ENCODE results near the gene CARS2. TPM values are rescaled to one million over a fixed set of nuclear protein-coding genes. Genes with fewer than 3 reads are reported as not detected.

Gene CARS2
- total RNA-seq, 1 experiment from 2014 or later, result 70.9 TPM

DNA sequence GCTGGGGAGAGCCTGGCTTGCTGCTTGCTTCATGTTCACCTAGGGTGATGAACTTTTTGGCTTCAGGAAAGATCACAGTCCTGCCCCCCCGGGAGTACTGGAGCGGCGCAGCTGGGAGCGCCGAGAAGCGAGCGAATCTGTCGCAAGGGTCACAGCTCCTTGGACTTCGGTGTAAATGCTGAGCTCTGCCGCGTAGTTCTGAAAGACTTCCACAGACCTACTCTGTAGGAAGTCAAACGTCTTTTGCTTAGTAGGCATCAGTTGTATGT lies 10.3 kb upstream of the CARS2 start:
- H3K4me1 ChIP-seq (ENCODE audit: insufficient read depth, low read length), result peaks cover 8% of the 10 kb centered on the region
- no TSS peak for BruUV-seq (replicated peaks)
- no peaks in the 10 kb centered on the region for H3K9me3 ChIP-seq (ENCODE audit: low read length)
- H2AFZ ChIP-seq (ENCODE audit: low read length), result peak overlapping the region; percentile 81
- intact Hi-C loops (cut with micrococcal nuclease), result no loop called here
- peak; percentile 40 for DNase-seq
- no peaks in the 10 kb centered on the region for H3F3A ChIP-seq (ENCODE audit: low read length, unreplicated experiment)
- ChIA-PET CTCF (interaction anchor here (0.7 kb wide), 1 partner anchor 261 kb away, joined by 3 read pairs; no protein-coding TSS in a partner anchor), POLR2A (ENCODE audit: unreplicated experiment) (no interaction called here)
- TF ChIP-seq EZH2 (IDR thresholded peaks at IDR 0.05; ENCODE audit: low read length, unreplicated experiment) (no peak), EZH2phosphoT487 (IDR thresholded peaks at IDR 0.05; ENCODE audit: borderline replicate concordance, low read length) (no peak)
- TF ChIP-seq, protein P1, sequence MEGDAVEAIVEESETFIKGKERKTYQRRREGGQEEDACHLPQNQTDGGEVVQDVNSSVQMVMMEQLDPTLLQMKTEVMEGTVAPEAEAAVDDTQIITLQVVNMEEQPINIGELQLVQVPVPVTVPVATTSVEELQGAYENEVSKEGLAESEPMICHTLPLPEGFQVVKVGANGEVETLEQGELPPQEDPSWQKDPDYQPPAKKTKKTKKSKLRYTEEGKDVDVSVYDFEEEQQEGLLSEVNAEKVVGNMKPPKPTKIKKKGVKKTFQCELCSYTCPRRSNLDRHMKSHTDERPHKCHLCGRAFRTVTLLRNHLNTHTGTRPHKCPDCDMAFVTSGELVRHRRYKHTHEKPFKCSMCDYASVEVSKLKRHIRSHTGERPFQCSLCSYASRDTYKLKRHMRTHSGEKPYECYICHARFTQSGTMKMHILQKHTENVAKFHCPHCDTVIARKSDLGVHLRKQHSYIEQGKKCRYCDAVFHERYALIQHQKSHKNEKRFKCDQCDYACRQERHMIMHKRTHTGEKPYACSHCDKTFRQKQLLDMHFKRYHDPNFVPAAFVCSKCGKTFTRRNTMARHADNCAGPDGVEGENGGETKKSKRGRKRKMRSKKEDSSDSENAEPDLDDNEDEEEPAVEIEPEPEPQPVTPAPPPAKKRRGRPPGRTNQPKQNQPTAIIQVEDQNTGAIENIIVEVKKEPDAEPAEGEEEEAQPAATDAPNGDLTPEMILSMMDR (conservative IDR thresholded peaks at IDR 0.05; ENCODE audit: low read depth, low read length), result no peak
- H3K36me3 ChIP-seq (ENCODE audit: low read depth, low read length), result peaks cover 4% of the 10 kb centered on the region; the same call in 1 of the 2 replicates
- peak overlapping the region; percentile 96 for H3K4me2 ChIP-seq (ENCODE audit: low read length)
- peak overlapping the region; percentile 93 for H3K9ac ChIP-seq (ENCODE audit: low read length)
- peak overlapping the region; percentile 48 for H3K27ac ChIP-seq (ENCODE audit: low read length)
- no peaks in the 10 kb centered on the region for H3K9me2 ChIP-seq (replicated peaks; ENCODE audit: low read length)
- peak overlapping the region; percentile 99 for H3K4me3 ChIP-seq (ENCODE audit: low read length)
- no peaks in the 10 kb centered on the region for H3K27me3 ChIP-seq (ENCODE audit: low read length)
- H4K20me1 ChIP-seq (ENCODE audit: low read length), result peaks cover 18% of the 10 kb centered on the region; the same call in 1 of the 2 replicates
- peaks cover 68% of the 10 kb centered on the region for H3K79me2 ChIP-seq (ENCODE audit: low read length)
- ATAC-seq, result no peak

DNA sequence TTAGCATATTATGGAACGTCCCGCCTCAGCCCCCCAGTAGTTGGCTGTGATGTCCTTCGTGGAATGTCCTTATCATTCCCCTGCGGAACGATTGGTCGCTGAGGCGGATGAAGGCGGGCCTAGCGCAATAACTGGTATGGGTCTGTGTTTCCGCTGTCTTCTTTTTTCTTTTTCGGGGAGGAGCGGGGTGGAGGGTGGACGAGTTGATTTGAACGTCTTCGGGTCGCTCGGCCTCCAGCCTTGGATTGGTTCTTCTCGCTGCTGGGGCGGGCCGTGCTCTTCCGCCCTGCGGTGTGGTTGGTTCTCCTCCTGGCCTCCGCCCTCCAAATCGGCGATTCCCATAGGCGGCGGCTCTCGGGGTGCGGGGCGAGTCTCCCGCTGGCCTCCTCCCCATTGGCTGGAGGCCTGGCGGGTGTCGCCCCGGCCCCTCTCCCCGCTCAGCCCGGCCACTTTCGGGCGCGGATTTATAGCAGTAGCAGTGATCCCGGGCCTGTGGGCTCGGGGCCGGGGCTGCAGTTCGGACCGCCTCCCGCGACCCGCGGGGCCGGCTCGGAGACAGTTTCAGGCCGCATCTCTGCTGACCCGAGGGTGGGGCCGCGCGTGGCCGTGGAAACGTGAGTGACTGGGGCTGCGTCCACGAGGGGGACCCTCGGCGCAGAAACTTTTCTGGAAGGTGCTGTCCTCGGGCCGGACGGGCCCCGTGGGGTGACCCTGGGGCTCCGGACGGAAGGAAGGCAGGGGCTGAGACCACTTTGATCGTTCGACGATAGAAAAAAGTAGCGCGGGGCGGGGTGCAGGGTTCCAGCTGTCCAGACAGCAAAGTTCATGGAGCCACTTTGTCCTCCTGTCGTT lies 9.7 kb upstream of the CARS2 start:
- peaks cover 3% of the 10 kb centered on the region; the same call in 1 of the 2 replicates for H3K36me3 ChIP-seq (ENCODE audit: low read depth, low read length)
- ATAC-seq (peak; percentile 62), DNase-seq (peak; percentile 96)
- no peaks in the 10 kb centered on the region for H3K9me3 ChIP-seq (ENCODE audit: low read length)
- peak overlapping the region; percentile 81 for H2AFZ ChIP-seq (ENCODE audit: low read length)
- peak overlapping the region; percentile 96 for H3K4me2 ChIP-seq (ENCODE audit: low read length)
- peaks cover 65% of the 10 kb centered on the region for H3K79me2 ChIP-seq (ENCODE audit: low read length)
- no peaks in the 10 kb centered on the region for H3F3A ChIP-seq (ENCODE audit: low read length, unreplicated experiment)
- H3K27ac ChIP-seq (ENCODE audit: low read length), result peak overlapping the region; percentile 48
- H3K9ac ChIP-seq (ENCODE audit: low read length), result peak overlapping the region; percentile 93
- TSS peak; percentile 48 for BruUV-seq (replicated peaks)
- intact Hi-C loops (cut with micrococcal nuclease), result loop anchor here (1.0 to 2.0 kb wide), 3 partner anchors 104 to 199 kb away; partner anchors contain the start of gene ANKRD10
- H3K4me3 ChIP-seq (ENCODE audit: low read length), result peak overlapping the region; percentile 99
- H3K27me3 ChIP-seq (ENCODE audit: low read length), result no peaks in the 10 kb centered on the region
- TF ChIP-seq EZH2 (IDR thresholded peaks at IDR 0.05; ENCODE audit: low read length, unreplicated experiment), result no peak
- TF ChIP-seq, protein P1 (conservative IDR thresholded peaks at IDR 0.05; ENCODE audit: low read depth, low read length), result peak; percentile 19; the same call in 1 of the 2 replicates
- H3K4me1 ChIP-seq (ENCODE audit: insufficient read depth, low read length), result peaks cover 8% of the 10 kb centered on the region
- H3K9me2 ChIP-seq (replicated peaks; ENCODE audit: low read length), result no peaks in the 10 kb centered on the region
- ChIA-PET POLR2A (ENCODE audit: unreplicated experiment) (interaction anchor here (0.5 to 0.6 kb wide), 3 partner anchors 10 to 468 kb away, joined by 7 to 14 read pairs (median 9); partner anchors contain the start of gene CARS2), CTCF (interaction anchor here (0.6 to 0.7 kb wide), 3 partner anchors 30 to 260 kb away, joined by 3 to 5 read pairs (median 3); no protein-coding TSS in a partner anchor)
- H4K20me1 ChIP-seq (ENCODE audit: low read length), result peaks cover 18% of the 10 kb centered on the region; the same call in 1 of the 2 replicates
